HEK293T (cell line): Measurements from ENCODE around the gene NSUN4.
A peak's percentile ranks its signal among the peaks of the same experiment; 100 is the strongest.
"Not testable (repeated sequence)": the region's sequence is repeated elsewhere in the genome, so short reads cannot be mapped to it uniquely, and the experiment has no call there.

Experiments
- CTCF ChIA-PET: fragments of 350-600 bp; formaldehyde crosslinking; extraction: SDS; loops from one replicate; lab custom pipeline; 2021; ENCODE audit warnings: antibody characterized with exemption, inconsistent platforms; lab: Yijun Ruan, JAX
- POLR2A ChIA-PET: fragments of 350-600 bp; formaldehyde crosslinking; extraction: SDS; loops from one replicate; lab custom pipeline; 2020; ENCODE audit warnings: antibody characterized with exemption, inconsistent platforms; lab: Yijun Ruan, JAX
- DNase-seq: peaks from one replicate; pipeline ENCODE4 v3.0.0; 2012; ENCODE audit warnings: mixed read lengths; ENCODE audit errors: extremely low spot score
- ARNT ChIP-seq: fragments of 450-650 bp; IDR thresholded peaks from 2 replicates; pipeline ENCODE4 v1.6.1; 2017; ENCODE audit warnings: mild to moderate bottlenecking
- BHLHE40 ChIP-seq: fragments of 450-650 bp; IDR thresholded peaks from 2 replicates; pipeline ENCODE4 v1.6.1; 2016; ENCODE audit warnings: mild to moderate bottlenecking, moderate library complexity, borderline replicate concordance
- CTBP1 ChIP-seq: fragments of 450-650 bp; IDR thresholded peaks from 2 replicates; pipeline ENCODE4 v1.6.1; 2016; ENCODE audit warnings: borderline replicate concordance
- ELF4 ChIP-seq: fragments of 450-650 bp; IDR thresholded peaks from 2 replicates; pipeline ENCODE4 v1.6.1; 2017; ENCODE audit warnings: antibody characterized with exemption
- FOXA1 ChIP-seq: fragments of 450-650 bp; IDR thresholded peaks from 2 replicates; pipeline ENCODE4 v1.6.1; 2016; ENCODE audit warnings: mild to moderate bottlenecking
- FOXK2 ChIP-seq: fragments of 450-650 bp; IDR thresholded peaks from 2 replicates; pipeline ENCODE4 v1.6.1; 2016; ENCODE audit warnings: mild to moderate bottlenecking
- FOXM1 ChIP-seq: fragments of 450-650 bp; IDR thresholded peaks from 2 replicates; pipeline ENCODE4 v1.6.1; 2017; ENCODE audit warnings: mild to moderate bottlenecking, borderline replicate concordance
- HDGF ChIP-seq: fragments of 450-650 bp; IDR thresholded peaks from 2 replicates; pipeline ENCODE4 v1.6.1; 2017; ENCODE audit warnings: antibody characterized with exemption, borderline replicate concordance
- L3MBTL2 ChIP-seq: fragments of 450-650 bp; conservative IDR thresholded peaks from 2 replicates; pipeline ENCODE4 v1.6.1; 2016; ENCODE audit warnings: mild to moderate bottlenecking
- LEF1 ChIP-seq: fragments of 450-650 bp; IDR thresholded peaks from 2 replicates; pipeline ENCODE4 v1.6.1; 2017; ENCODE audit warnings: mild to moderate bottlenecking, borderline replicate concordance
- NFRKB ChIP-seq: fragments of 450-650 bp; IDR thresholded peaks from 2 replicates; pipeline ENCODE4 v1.6.1; 2016; ENCODE audit warnings: mild to moderate bottlenecking, moderate library complexity
- PKNOX1 ChIP-seq: fragments of 450-650 bp; IDR thresholded peaks from 2 replicates; pipeline ENCODE4 v1.6.1; 2016
- SP1 ChIP-seq: fragments of 450-650 bp; IDR thresholded peaks from 2 replicates; pipeline ENCODE4 v1.6.1; 2017
- SUZ12 ChIP-seq: fragments of 450-650 bp; IDR thresholded peaks from 2 replicates; pipeline ENCODE4 v1.6.1; 2016; ENCODE audit warnings: mild to moderate bottlenecking
- TARDBP ChIP-seq: fragments of 450-650 bp; IDR thresholded peaks from 2 replicates; pipeline ENCODE4 v1.6.1; 2016
- ZNF384 ChIP-seq: fragments of 450-650 bp; IDR thresholded peaks from 2 replicates; pipeline ENCODE4 v1.6.1; 2016

The NSUN4 gene

GRCh38 chr1:46325285-46326076, 15.1 kb upstream of the NSUN4 start:
- POLR2A ChIA-PET, CTCF ChIA-PET, DNase-seq: not testable (repeated sequence)

- CTCF ChIA-PET, DNase-seq: not testable (repeated sequence)
- POLR2A ChIA-PET = interaction anchor here (1.2 to 1.6 kb wide), 2 partner anchors 12 to 24 kb away, joined by 4 to 8 read pairs; partner anchors contain the start of gene NSUN4
These were observed 12.4 kb upstream of the NSUN4 start for GRCh38 chr1:46328182-46328581.

- CTCF ChIA-PET, POLR2A ChIA-PET, DNase-seq: not testable (repeated sequence)
These were observed 10.8 kb upstream of the NSUN4 start for GRCh38 chr1:46329807-46330206.

- POLR2A ChIA-PET, CTCF ChIA-PET, DNase-seq: not testable (repeated sequence)
These were observed 10.2 kb upstream of the NSUN4 start for GRCh38 chr1:46330381-46330780.

GRCh38 chr1:46331786-46332540, 8.6 kb upstream of the NSUN4 start:
- DNase-seq, POLR2A ChIA-PET: not testable (repeated sequence)
- CTCF ChIA-PET = interaction anchor here (0.6 kb wide), 1 partner anchor 42 kb away, joined by 5 read pairs; no protein-coding TSS in a partner anchor

GRCh38 chr1:46333300-46334029, 7.1 kb upstream of the NSUN4 start:
- ChIA-PET CTCF (interaction anchor here (0.6 to 1.9 kb wide), 7 partner anchors 12 to 258 kb away, joined by 3 to 22 read pairs (median 5); no protein-coding TSS in a partner anchor), POLR2A (interaction anchor here (0.6 to 2.0 kb wide), 7 partner anchors 9 to 87 kb away, joined by 3 to 10 read pairs (median 6); partner anchors contain the start of genes LRRC41, RAD54L and UQCRH)
- TF ChIP-seq NFRKB = no peak
- no peak for TF ChIP-seq HDGF
- TF ChIP-seq PKNOX1 = no peak
- TF ChIP-seq FOXK2 = no peak
- no peak for TF ChIP-seq LEF1
- TF ChIP-seq BHLHE40 = no peak
- no peak for TF ChIP-seq ZNF384
- TF ChIP-seq FOXA1 = no peak
- no peak for TF ChIP-seq ELF4
- no peak for TF ChIP-seq CTBP1
- no peak for TF ChIP-seq FOXM1
- TF ChIP-seq L3MBTL2 = no peak
- no peak for TF ChIP-seq SP1
- TF ChIP-seq TARDBP = no peak
- no peak for TF ChIP-seq SUZ12
- no peak for TF ChIP-seq ARNT
- peak; percentile 60 for DNase-seq

GRCh38 chr1:46334030-46334384, 6.6 kb upstream of the NSUN4 start:
- no peak for DNase-seq
- POLR2A ChIA-PET = interaction anchor here (0.9 to 2.0 kb wide), 6 partner anchors 8 to 87 kb away, joined by 3 to 10 read pairs (median 6); partner anchors contain the start of genes LRRC41, RAD54L and UQCRH
- no peak for TF ChIP-seq SP1
- TF ChIP-seq L3MBTL2 = no peak
- TF ChIP-seq CTBP1 = no peak
- no peak for TF ChIP-seq TARDBP
- TF ChIP-seq BHLHE40 = no peak
- TF ChIP-seq SUZ12 = no peak
- TF ChIP-seq NFRKB = no peak
- TF ChIP-seq FOXM1 = no peak
- no peak for TF ChIP-seq ZNF384
- no peak for TF ChIP-seq ELF4
- no peak for TF ChIP-seq HDGF
- no peak for TF ChIP-seq FOXA1
- no peak for TF ChIP-seq LEF1
- no peak for TF ChIP-seq ARNT
- TF ChIP-seq FOXK2 = no peak
- no peak for TF ChIP-seq PKNOX1
- CTCF ChIA-PET = interaction anchor here (1.0 to 1.9 kb wide), 4 partner anchors 12 to 46 kb away, joined by 3 to 22 read pairs (median 6); no protein-coding TSS in a partner anchor
